MM.1S (cell line): Measurements from ENCODE around the gene OLFML1.

Experiments used
- DNase-seq: peaks from one replicate; pipeline ENCODE4 v3.0.0-alpha.2; 2015
- H2AFZ ChIP-seq: fragments of 300-600 bp; sonication (generic); 2 replicates; pipeline ENCODE4 v1.6.0; 2016; ENCODE audit warnings: antibody characterized with exemption, low read length
- H3F3A ChIP-seq: fragments of 300-600 bp; sonication (generic); 2 replicates; pipeline ENCODE4 v1.6.1; 2016; ENCODE audit warnings: mild to moderate bottlenecking, antibody characterized with exemption, low read length, moderate library complexity, mixed read lengths; ENCODE audit not compliant: insufficient read depth
- H3K27ac ChIP-seq: fragments of 300-600 bp; sonication (generic); 2 replicates; pipeline ENCODE4 v1.5.1; 2016; ENCODE audit warnings: mild to moderate bottlenecking, low read length
- H3K27me3 ChIP-seq: fragments of 300-600 bp; sonication (generic); replicated peaks from 2 replicates; pipeline ENCODE4 v1.6.0; 2016; ENCODE audit warnings: low read length; ENCODE audit not compliant: insufficient read depth
- H3K36me3 ChIP-seq: fragments of 300-600 bp; sonication (generic); replicated peaks from 2 replicates; pipeline ENCODE4 v1.6.1; 2016; ENCODE audit warnings: mild to moderate bottlenecking, low read length, mixed read lengths; ENCODE audit not compliant: insufficient read depth
- H3K4me1 ChIP-seq: fragments of 300-600 bp; sonication (generic); 2 replicates; pipeline ENCODE4 v1.6.1; 2016; ENCODE audit warnings: low read length, mixed read lengths
- H3K4me2 ChIP-seq: fragments of 300-600 bp; sonication (generic); 2 replicates; pipeline ENCODE4 v1.6.0; 2016; ENCODE audit warnings: low read depth, low read length
- H3K4me3 ChIP-seq: fragments of 300-600 bp; sonication (generic); 2 replicates; pipeline ENCODE4 v1.5.1; 2016; ENCODE audit warnings: low read length, mixed read lengths
- H3K79me2 ChIP-seq: fragments of 300-600 bp; sonication (generic); 2 replicates; pipeline ENCODE4 v1.6.1; 2016; ENCODE audit warnings: mixed run types, low read length, mixed read lengths
- H3K9ac ChIP-seq: fragments of 300-600 bp; sonication (generic); 2 replicates; pipeline ENCODE4 v1.6.1; 2016; ENCODE audit warnings: low read length, mixed read lengths
- H3K9me2 ChIP-seq: fragments of 300-600 bp; sonication (generic); replicated peaks from 2 replicates; pipeline ENCODE4 v1.6.1; 2016; ENCODE audit warnings: mild to moderate bottlenecking, low read length, mixed read lengths; ENCODE audit not compliant: insufficient read depth
- H3K9me3 ChIP-seq: fragments of 300-600 bp; sonication (generic); replicated peaks from 2 replicates; pipeline ENCODE4 v1.6.1; 2016; ENCODE audit warnings: mild to moderate bottlenecking, low read length, mixed read lengths; ENCODE audit not compliant: insufficient read depth
- H4K20me1 ChIP-seq: fragments of 300-600 bp; sonication (generic); 2 replicates; pipeline ENCODE4 v1.6.1; 2016; ENCODE audit warnings: mild to moderate bottlenecking, low read length, moderate library complexity, mixed read lengths; ENCODE audit not compliant: insufficient read depth
- EZH2 ChIP-seq: fragments of 300-600 bp; sonication (generic); optimal IDR thresholded peaks from 2 replicates; pipeline ENCODE3; 2017; ENCODE audit warnings: low read depth, mild to moderate bottlenecking, antibody characterized with exemption, low read length, mixed read lengths
- EZH2phosphoT487 ChIP-seq: fragments of 300-600 bp; sonication (generic); IDR thresholded peaks from 2 replicates; pipeline ENCODE4 v1.6.1; 2018; ENCODE audit warnings: antibody characterized with exemption, low read length
- TF ChIP-seq, protein P1 (sequence below): fragments of 300-600 bp; sonication (generic); IDR thresholded peaks from 2 replicates; pipeline ENCODE4 v1.5.1; 2016; ENCODE audit warnings: antibody characterized with exemption, low read length, mixed read lengths

The OLFML1 gene

DNA sequence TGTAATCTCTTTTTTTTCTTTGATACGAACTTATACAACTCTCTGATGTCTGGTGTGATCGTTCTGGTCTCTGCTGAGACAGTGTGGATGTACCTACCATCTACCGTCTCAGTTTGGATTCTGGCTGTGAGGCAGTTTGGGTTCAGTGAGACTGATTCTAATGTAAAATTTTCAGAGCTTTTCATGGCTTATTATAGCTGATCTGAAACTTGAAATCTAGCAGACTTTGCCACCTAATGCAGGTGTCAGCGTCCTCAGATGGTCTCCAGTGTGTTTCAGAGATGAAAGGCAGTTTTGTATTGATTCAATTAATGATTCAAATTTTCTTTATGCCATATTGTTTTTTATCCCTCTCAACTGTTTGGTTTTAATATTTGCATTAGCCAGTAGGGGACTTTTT is 64.4 kb downstream of the OLFML1 start:
- H3K27me3 ChIP-seq = no peaks in the 10 kb centered on the region
- H3K4me3 ChIP-seq = no peak overlapping the region; the same call in 1 of the 2 replicates
- H2AFZ ChIP-seq = no peak overlapping the region
- no peak overlapping the region for H3K9ac ChIP-seq
- TF ChIP-seq, protein P1, sequence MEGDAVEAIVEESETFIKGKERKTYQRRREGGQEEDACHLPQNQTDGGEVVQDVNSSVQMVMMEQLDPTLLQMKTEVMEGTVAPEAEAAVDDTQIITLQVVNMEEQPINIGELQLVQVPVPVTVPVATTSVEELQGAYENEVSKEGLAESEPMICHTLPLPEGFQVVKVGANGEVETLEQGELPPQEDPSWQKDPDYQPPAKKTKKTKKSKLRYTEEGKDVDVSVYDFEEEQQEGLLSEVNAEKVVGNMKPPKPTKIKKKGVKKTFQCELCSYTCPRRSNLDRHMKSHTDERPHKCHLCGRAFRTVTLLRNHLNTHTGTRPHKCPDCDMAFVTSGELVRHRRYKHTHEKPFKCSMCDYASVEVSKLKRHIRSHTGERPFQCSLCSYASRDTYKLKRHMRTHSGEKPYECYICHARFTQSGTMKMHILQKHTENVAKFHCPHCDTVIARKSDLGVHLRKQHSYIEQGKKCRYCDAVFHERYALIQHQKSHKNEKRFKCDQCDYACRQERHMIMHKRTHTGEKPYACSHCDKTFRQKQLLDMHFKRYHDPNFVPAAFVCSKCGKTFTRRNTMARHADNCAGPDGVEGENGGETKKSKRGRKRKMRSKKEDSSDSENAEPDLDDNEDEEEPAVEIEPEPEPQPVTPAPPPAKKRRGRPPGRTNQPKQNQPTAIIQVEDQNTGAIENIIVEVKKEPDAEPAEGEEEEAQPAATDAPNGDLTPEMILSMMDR = no peak
- TF ChIP-seq EZH2phosphoT487 = no peak
- no peak for TF ChIP-seq EZH2
- H3K79me2 ChIP-seq = no peaks in the 10 kb centered on the region
- peaks cover 24% of the 10 kb centered on the region for H3K4me1 ChIP-seq
- H3K4me2 ChIP-seq = peak overlapping the region; percentile 39
- no peaks in the 10 kb centered on the region for H3K9me2 ChIP-seq
- no peaks in the 10 kb centered on the region for H3K9me3 ChIP-seq
- no peaks in the 10 kb centered on the region for H4K20me1 ChIP-seq
- peak; percentile 73 for DNase-seq
- H3K27ac ChIP-seq = peak overlapping the region; percentile 53; the same call in 1 of the 2 replicates
- no peaks in the 10 kb centered on the region for H3K36me3 ChIP-seq
- peaks cover 12% of the 10 kb centered on the region for H3F3A ChIP-seq

DNA sequence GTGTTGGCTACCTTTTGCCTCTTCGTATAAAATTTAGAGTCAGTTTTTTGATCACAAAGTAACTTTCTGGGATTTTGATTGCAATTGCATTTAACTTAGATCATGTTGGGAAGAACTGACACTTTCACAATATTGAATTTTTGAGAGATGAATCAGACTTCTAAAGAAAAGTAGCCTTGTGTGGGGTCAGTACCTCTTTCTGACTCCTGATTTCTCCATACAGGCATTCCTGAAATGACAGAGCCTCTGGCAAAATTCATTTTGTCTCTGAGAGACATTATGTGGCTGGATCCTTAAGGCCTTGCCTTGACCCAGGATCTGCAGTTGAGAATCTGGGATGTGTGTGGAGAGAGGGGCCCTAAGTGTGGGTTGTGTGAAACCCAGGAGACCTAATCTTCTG is 66.3 kb downstream of the OLFML1 start:
- Histone ChIP-seq H3K9me3 (no peaks in the 10 kb centered on the region), H3K4me2 (no peak overlapping the region), H3K36me3 (no peaks in the 10 kb centered on the region), H3K4me1 (peaks cover 24% of the 10 kb centered on the region), H3K4me3 (no peak overlapping the region), H4K20me1 (no peaks in the 10 kb centered on the region), H3K9ac (no peak overlapping the region), H2AFZ (no peak overlapping the region), H3F3A (peaks cover 12% of the 10 kb centered on the region), H3K27ac (no peak overlapping the region), H3K9me2 (no peaks in the 10 kb centered on the region), H3K79me2 (0 out of 2 replicates have a peak, but pooled peaks cover 3% of the 10 kb centered on the region), H3K27me3 (no peaks in the 10 kb centered on the region)
- TF ChIP-seq EZH2phosphoT487 (no peak), EZH2 (no peak)
- TF ChIP-seq, protein P1 = no peak
- no peak for DNase-seq

DNA sequence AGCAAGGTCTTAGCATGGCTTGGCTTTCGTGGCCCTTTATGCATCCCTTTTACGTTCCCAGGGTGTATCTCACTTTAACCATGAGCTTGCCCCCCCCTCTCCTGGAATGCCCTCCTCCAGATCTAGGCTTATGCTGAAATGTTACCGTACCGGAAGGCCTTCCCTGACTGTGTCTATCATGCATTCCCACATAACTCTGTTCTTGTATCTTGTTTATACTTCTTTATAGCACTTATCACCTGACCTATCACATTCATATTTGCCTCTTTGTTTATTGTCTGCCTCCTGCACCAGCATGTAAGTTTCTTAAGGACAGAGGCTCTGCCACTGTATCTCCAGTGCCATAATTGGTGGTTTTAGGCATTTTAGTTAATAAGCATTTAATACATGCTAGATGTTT is 67.4 kb downstream of the OLFML1 start:
- no peaks in the 10 kb centered on the region for H3K9me2 ChIP-seq
- DNase-seq = no peak
- no peaks in the 10 kb centered on the region for H4K20me1 ChIP-seq
- no peak overlapping the region for H3K4me2 ChIP-seq
- H3K36me3 ChIP-seq = no peaks in the 10 kb centered on the region
- TF ChIP-seq, protein P1 = no peak
- TF ChIP-seq EZH2 = no peak
- TF ChIP-seq EZH2phosphoT487 = no peak
- no peak overlapping the region for H3K4me3 ChIP-seq
- no peak overlapping the region for H3K9ac ChIP-seq
- peaks cover 24% of the 10 kb centered on the region for H3K4me1 ChIP-seq
- H3K27ac ChIP-seq = no peak overlapping the region
- H3K9me3 ChIP-seq = no peaks in the 10 kb centered on the region
- peaks cover 12% of the 10 kb centered on the region for H3F3A ChIP-seq
- no peak overlapping the region for H2AFZ ChIP-seq
- H3K79me2 ChIP-seq = 0 out of 2 replicates have a peak, but pooled peaks cover 3% of the 10 kb centered on the region
- no peaks in the 10 kb centered on the region for H3K27me3 ChIP-seq
